ENCODE data around the gene C19orf18.
A peak's percentile ranks its signal among the peaks of the same experiment; 100 is the strongest.

Gene C19orf18

GRCh38 chr19:57974434-57974833, at the start of gene C19orf18:
C19orf18 (minus strand) TSS chr19:57974534; CDS start chr19:57974432, 102 bp downstream.
- TF ChIP-seq, protein P1, sequence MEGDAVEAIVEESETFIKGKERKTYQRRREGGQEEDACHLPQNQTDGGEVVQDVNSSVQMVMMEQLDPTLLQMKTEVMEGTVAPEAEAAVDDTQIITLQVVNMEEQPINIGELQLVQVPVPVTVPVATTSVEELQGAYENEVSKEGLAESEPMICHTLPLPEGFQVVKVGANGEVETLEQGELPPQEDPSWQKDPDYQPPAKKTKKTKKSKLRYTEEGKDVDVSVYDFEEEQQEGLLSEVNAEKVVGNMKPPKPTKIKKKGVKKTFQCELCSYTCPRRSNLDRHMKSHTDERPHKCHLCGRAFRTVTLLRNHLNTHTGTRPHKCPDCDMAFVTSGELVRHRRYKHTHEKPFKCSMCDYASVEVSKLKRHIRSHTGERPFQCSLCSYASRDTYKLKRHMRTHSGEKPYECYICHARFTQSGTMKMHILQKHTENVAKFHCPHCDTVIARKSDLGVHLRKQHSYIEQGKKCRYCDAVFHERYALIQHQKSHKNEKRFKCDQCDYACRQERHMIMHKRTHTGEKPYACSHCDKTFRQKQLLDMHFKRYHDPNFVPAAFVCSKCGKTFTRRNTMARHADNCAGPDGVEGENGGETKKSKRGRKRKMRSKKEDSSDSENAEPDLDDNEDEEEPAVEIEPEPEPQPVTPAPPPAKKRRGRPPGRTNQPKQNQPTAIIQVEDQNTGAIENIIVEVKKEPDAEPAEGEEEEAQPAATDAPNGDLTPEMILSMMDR (IDR thresholded peaks at IDR 0.05; ENCODE audit: low read depth, low read length, missing control alignments), result no peak
- H3K4me3 ChIP-seq (ENCODE audit: low read depth, low read length), result no peak within 1 kb of the TSS

GRCh38 chr19:58022283-58022660, 47.9 kb upstream of the C19orf18 start:
- TF ChIP-seq, protein P1 (IDR thresholded peaks at IDR 0.05; ENCODE audit: low read depth, low read length, missing control alignments), result no peak
- DNase-seq (ENCODE audit: low read depth), result no peak
- H3K4me3 ChIP-seq (ENCODE audit: low read depth, low read length), result no peak overlapping the region

More at GRCh38 chr19:57974434-57974833, at the start of gene C19orf18:
- DNase-seq (ENCODE audit: low read depth), result no peak

DNA sequence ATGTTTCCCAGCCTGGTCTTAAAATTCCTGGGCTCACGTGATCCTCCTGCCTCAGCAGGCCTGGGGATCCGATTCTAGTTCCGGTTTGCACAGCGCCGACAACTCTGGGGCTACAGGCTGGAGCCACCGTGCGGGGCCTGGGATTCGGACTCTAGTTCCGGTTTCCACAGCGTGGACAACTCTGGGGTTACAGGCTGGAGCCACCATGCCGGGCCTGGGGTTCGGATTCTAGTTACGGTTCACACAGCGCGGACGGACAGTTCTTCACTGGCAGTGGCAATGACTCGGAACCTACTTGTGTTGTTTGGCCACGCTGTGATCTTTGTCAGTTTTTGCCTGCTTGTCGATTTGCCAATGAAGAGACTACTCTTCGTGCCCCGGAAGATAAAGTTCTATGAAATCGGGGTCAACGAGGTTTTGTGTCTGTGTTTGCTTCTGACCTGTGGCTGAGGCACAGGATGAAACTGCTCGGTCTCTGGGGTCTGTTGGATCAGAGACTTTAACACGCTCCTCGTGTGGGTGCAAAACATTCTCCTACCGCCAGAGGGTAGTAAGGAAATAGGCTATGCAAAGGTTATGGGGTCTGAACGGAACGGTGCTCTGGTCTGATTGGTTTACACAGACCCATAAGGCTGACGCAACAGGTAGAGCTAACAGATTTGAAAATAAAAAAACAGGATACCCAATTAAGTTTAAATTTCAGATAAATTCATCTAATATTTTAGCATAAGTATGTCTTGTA, 47.4 kb upstream of the C19orf18 start:
- DNase-seq (ENCODE audit: low read depth), result no peak
- TF ChIP-seq, protein P1 (IDR thresholded peaks at IDR 0.05; ENCODE audit: low read depth, low read length, missing control alignments), result peak; percentile 38
- no peak overlapping the region for H3K4me3 ChIP-seq (ENCODE audit: low read depth, low read length)

DNA sequence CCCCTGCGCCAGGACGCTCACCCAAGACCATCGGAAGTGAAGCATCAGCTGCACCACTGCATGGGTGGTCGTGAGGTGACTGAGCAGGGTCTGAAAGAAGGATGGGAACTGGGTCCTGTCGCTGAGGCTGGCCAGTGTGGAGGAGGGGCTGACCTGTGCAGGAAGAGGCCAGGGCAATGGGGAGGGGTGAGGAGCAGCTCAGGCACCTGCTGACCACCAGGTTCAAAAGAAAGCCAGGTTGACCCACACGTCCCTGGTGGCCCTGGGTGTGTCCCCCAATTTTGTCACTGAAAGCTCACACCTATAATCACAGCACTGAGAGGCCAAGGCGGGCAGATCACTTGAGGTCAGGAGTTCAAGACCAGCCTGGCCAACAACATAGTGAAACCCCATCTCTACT, 45.8 kb upstream of the C19orf18 start:
- H3K4me3 ChIP-seq (ENCODE audit: low read depth, low read length), result no peak overlapping the region
- TF ChIP-seq, protein P1 (IDR thresholded peaks at IDR 0.05; ENCODE audit: low read depth, low read length, missing control alignments), result no peak
- no peak for DNase-seq (ENCODE audit: low read depth)

DNA sequence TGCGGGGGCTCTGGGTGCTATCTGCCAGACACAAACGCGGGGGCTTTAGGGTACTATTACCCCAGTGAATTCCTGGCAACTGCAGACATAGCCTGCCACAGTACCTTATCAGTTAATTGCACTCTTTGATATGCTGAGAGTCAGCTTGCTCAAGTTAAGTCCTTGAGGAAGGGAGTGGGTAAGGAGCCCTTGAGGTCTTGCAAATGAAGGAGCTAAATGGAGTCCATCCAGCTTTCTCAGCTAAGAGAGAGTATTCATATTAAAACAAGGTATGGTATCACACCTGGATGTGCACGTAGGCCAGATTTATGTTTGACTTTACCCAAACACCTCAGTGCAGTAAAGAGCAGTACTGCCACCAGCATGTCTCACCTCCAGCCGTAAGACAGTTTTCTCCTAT, 39.8 kb upstream of the C19orf18 start:
- no peak for DNase-seq (ENCODE audit: low read depth)
- no peak overlapping the region for H3K4me3 ChIP-seq (ENCODE audit: low read depth, low read length)
- TF ChIP-seq, protein P1 (IDR thresholded peaks at IDR 0.05; ENCODE audit: low read depth, low read length, missing control alignments), result no peak

GRCh38 chr19:58010507-58010906, 36.2 kb upstream of the C19orf18 start:
- H3K4me3 ChIP-seq (ENCODE audit: low read depth, low read length), result no peak overlapping the region
- DNase-seq (ENCODE audit: low read depth), result no peak
- TF ChIP-seq, protein P1 (IDR thresholded peaks at IDR 0.05; ENCODE audit: low read depth, low read length, missing control alignments), result no peak
